SK-N-SH treated with all-trans-retinoic acid at 6 μM for 48 hours (cell line): ENCODE results near the gene AIG1.

Source experiments
- ATAC-seq: fragments of 200-7000 bp; cut with Tn5 transposase; 3 replicates; pipeline ENCODE4 v1.9.1; 2020; ENCODE audit warnings: mild to moderate bottlenecking, moderate library complexity
- ARNTL ChIP-seq: fragments of 450-650 bp; formaldehyde crosslinking; IDR thresholded peaks from 2 replicates; pipeline ENCODE4 v1.5.0; 2020; ENCODE audit warnings: low read depth, mild to moderate bottlenecking, moderate library complexity, borderline replicate concordance
- BACH2 ChIP-seq: fragments of 250-450 bp; sonication (Bioruptor Pico); IDR thresholded peaks from 2 replicates; pipeline ENCODE4 v1.9.0; 2021; ENCODE audit warnings: mild to moderate bottlenecking, borderline replicate concordance
- CSDC2 ChIP-seq: fragments of 250-450 bp; sonication (Bioruptor Pico); IDR thresholded peaks from 2 replicates; pipeline ENCODE4 v1.5.0; 2020; ENCODE audit warnings: mild to moderate bottlenecking, moderate library complexity
- GLIS3 ChIP-seq: fragments of 250-450 bp; sonication (Bioruptor Pico); IDR thresholded peaks from 2 replicates; pipeline ENCODE4 v1.5.0; 2020; ENCODE audit warnings: mild to moderate bottlenecking, moderate library complexity
- ISL1 ChIP-seq: fragments of 250-450 bp; sonication (Bioruptor Pico); IDR thresholded peaks from 2 replicates; pipeline ENCODE4 v2.1.2; 2022; ENCODE audit warnings: mild to moderate bottlenecking, moderate library complexity
- OSR1 ChIP-seq: fragments of 250-450 bp; sonication (Bioruptor Pico); IDR thresholded peaks from 2 replicates; pipeline ENCODE4 v1.8.0; 2022; ENCODE audit warnings: moderate library complexity, mild to moderate bottlenecking, inconsistent platforms
- PPARA ChIP-seq: fragments of 250-450 bp; sonication (Bioruptor Pico); IDR thresholded peaks from 2 replicates; pipeline ENCODE4 v1.5.0; 2020; ENCODE audit warnings: mild to moderate bottlenecking, borderline replicate concordance
- RARB ChIP-seq: fragments of 250-450 bp; sonication (Bioruptor Pico); IDR thresholded peaks from 2 replicates; pipeline ENCODE4 v1.8.0; 2021; ENCODE audit warnings: mild to moderate bottlenecking, moderate library complexity
- SNAI2 ChIP-seq: fragments of 250-450 bp; sonication (Bioruptor Pico); IDR thresholded peaks from 2 replicates; pipeline ENCODE4 v1.5.0; 2020; ENCODE audit warnings: mild to moderate bottlenecking, moderate library complexity
- TCF4 ChIP-seq: fragments of 250-450 bp; sonication (Bioruptor Pico); IDR thresholded peaks from 2 replicates; pipeline ENCODE4 v1.8.0; 2021; ENCODE audit warnings: mild to moderate bottlenecking, moderate library complexity, borderline replicate concordance
- TOX ChIP-seq: fragments of 250-450 bp; sonication (Bioruptor Pico); IDR thresholded peaks from 2 replicates; pipeline ENCODE4 v1.8.0; 2021; ENCODE audit warnings: mild to moderate bottlenecking, moderate library complexity, borderline replicate concordance
- TSHZ2 ChIP-seq: fragments of 250-450 bp; sonication (Bioruptor Pico); IDR thresholded peaks from 2 replicates; pipeline ENCODE4 v1.5.0; 2020; ENCODE audit warnings: mild to moderate bottlenecking, moderate library complexity
- ZC3H10 ChIP-seq: fragments of 250-450 bp; sonication (Bioruptor Pico); IDR thresholded peaks from 2 replicates; pipeline ENCODE4 v1.5.1; 2021; ENCODE audit warnings: mild to moderate bottlenecking, moderate library complexity
- ZFP3 ChIP-seq: fragments of 250-450 bp; sonication (Bioruptor Pico); IDR thresholded peaks from 2 replicates; pipeline ENCODE4 v1.5.0; 2020; ENCODE audit warnings: mild to moderate bottlenecking, moderate library complexity
- ZFP30 ChIP-seq: fragments of 450-650 bp; formaldehyde crosslinking; IDR thresholded peaks from 2 replicates; pipeline ENCODE4 v1.5.0; 2022; ENCODE audit warnings: mild to moderate bottlenecking, moderate library complexity
- ZNF565 ChIP-seq: fragments of 450-650 bp; formaldehyde crosslinking; conservative IDR thresholded peaks from 2 replicates; pipeline ENCODE4 v1.5.0; 2020; ENCODE audit warnings: low read depth, mild to moderate bottlenecking, moderate library complexity
- ZNF70 ChIP-seq: fragments of 450-650 bp; formaldehyde crosslinking; IDR thresholded peaks from 2 replicates; pipeline ENCODE4 v1.5.0; 2020; ENCODE audit warnings: mild to moderate bottlenecking, moderate library complexity
- TF ChIP-seq, protein P1 (sequence below): fragments of 250-450 bp; sonication (Bioruptor Pico); IDR thresholded peaks from 2 replicates; pipeline ENCODE4 v1.8.0; 2021; ENCODE audit warnings: low read depth, mild to moderate bottlenecking, moderate library complexity, borderline replicate concordance
- TF ChIP-seq, protein P2 (sequence below): fragments of 250-450 bp; sonication (Bioruptor Pico); IDR thresholded peaks from 2 replicates; pipeline ENCODE4 v1.8.0; 2020; ENCODE audit warnings: mild to moderate bottlenecking, moderate library complexity, borderline replicate concordance
- TF ChIP-seq, protein P3 (sequence below): fragments of 250-450 bp; sonication (Bioruptor Pico); IDR thresholded peaks from 2 replicates; pipeline ENCODE4 v1.5.1; 2020; ENCODE audit warnings: low read depth, mild to moderate bottlenecking, moderate library complexity
- TF ChIP-seq, protein P4 (sequence below): fragments of 250-450 bp; sonication (Bioruptor Pico); IDR thresholded peaks from 2 replicates; pipeline ENCODE4 v1.5.1; 2021; ENCODE audit warnings: mild to moderate bottlenecking, moderate library complexity

The AIG1 gene

GRCh38 chr6:143261899-143262436 lies 201.3 kb downstream of the AIG1 start:
- ATAC-seq, result no peak
- TF ChIP-seq BACH2 (CRISPR knock-in tag) (no peak), ZC3H10 (no peak), CSDC2 (no peak), ARNTL (CRISPR knock-in tag) (no peak), TCF4 (no peak), SNAI2 (CRISPR knock-in tag) (no peak), PPARA (CRISPR knock-in tag) (no peak), ZNF70 (CRISPR knock-in tag) (no peak), ZNF565 (CRISPR knock-in tag) (no peak), ISL1 (CRISPR knock-in tag) (no peak), OSR1 (CRISPR knock-in tag) (no peak), TOX (CRISPR knock-in tag) (no peak)
- TF ChIP-seq, protein P1, sequence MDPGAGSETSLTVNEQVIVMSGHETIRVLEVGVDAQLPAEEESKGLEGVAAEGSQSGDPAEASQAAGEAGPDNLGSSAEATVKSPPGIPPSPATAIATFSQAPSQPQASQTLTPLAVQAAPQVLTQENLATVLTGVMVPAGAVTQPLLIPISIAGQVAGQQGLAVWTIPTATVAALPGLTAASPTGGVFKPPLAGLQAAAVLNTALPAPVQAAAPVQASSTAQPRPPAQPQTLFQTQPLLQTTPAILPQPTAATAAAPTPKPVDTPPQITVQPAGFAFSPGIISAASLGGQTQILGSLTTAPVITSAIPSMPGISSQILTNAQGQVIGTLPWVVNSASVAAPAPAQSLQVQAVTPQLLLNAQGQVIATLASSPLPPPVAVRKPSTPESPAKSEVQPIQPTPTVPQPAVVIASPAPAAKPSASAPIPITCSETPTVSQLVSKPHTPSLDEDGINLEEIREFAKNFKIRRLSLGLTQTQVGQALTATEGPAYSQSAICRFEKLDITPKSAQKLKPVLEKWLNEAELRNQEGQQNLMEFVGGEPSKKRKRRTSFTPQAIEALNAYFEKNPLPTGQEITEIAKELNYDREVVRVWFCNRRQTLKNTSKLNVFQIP (CRISPR knock-in tag), result no peak
- TF ChIP-seq, protein P2, sequence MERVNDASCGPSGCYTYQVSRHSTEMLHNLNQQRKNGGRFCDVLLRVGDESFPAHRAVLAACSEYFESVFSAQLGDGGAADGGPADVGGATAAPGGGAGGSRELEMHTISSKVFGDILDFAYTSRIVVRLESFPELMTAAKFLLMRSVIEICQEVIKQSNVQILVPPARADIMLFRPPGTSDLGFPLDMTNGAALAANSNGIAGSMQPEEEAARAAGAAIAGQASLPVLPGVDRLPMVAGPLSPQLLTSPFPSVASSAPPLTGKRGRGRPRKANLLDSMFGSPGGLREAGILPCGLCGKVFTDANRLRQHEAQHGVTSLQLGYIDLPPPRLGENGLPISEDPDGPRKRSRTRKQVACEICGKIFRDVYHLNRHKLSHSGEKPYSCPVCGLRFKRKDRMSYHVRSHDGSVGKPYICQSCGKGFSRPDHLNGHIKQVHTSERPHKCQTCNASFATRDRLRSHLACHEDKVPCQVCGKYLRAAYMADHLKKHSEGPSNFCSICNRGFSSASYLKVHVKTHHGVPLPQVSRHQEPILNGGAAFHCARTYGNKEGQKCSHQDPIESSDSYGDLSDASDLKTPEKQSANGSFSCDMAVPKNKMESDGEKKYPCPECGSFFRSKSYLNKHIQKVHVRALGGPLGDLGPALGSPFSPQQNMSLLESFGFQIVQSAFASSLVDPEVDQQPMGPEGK, result no peak
- TF ChIP-seq, protein P3, sequence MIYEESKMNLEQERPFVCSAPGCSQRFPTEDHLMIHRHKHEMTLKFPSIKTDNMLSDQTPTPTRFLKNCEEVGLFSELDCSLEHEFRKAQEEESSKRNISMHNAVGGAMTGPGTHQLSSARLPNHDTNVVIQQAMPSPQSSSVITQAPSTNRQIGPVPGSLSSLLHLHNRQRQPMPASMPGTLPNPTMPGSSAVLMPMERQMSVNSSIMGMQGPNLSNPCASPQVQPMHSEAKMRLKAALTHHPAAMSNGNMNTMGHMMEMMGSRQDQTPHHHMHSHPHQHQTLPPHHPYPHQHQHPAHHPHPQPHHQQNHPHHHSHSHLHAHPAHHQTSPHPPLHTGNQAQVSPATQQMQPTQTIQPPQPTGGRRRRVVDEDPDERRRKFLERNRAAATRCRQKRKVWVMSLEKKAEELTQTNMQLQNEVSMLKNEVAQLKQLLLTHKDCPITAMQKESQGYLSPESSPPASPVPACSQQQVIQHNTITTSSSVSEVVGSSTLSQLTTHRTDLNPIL (CRISPR knock-in tag), result no peak

GRCh38 chr6:143262859-143263258 lies 202.2 kb downstream of the AIG1 start:
- TF ChIP-seq ARNTL (CRISPR knock-in tag), result no peak
- no peak for TF ChIP-seq OSR1 (CRISPR knock-in tag)
- TF ChIP-seq PPARA (CRISPR knock-in tag), result no peak
- TF ChIP-seq, protein P3 (CRISPR knock-in tag), result no peak
- TF ChIP-seq ZNF565 (CRISPR knock-in tag), result no peak
- TF ChIP-seq CSDC2, result no peak
- no peak for TF ChIP-seq ZNF70 (CRISPR knock-in tag)
- TF ChIP-seq, protein P4, sequence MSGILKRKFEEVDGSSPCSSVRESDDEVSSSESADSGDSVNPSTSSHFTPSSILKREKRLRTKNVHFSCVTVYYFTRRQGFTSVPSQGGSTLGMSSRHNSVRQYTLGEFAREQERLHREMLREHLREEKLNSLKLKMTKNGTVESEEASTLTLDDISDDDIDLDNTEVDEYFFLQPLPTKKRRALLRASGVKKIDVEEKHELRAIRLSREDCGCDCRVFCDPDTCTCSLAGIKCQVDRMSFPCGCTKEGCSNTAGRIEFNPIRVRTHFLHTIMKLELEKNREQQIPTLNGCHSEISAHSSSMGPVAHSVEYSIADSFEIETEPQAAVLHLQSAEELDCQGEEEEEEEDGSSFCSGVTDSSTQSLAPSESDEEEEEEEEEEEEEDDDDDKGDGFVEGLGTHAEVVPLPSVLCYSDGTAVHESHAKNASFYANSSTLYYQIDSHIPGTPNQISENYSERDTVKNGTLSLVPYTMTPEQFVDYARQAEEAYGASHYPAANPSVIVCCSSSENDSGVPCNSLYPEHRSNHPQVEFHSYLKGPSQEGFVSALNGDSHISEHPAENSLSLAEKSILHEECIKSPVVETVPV (CRISPR knock-in tag), result no peak
- TF ChIP-seq, protein P2, result no peak
- TF ChIP-seq GLIS3 (CRISPR knock-in tag), result no peak
- no peak for TF ChIP-seq RARB
- no peak for TF ChIP-seq BACH2 (CRISPR knock-in tag)
- TF ChIP-seq TSHZ2 (CRISPR knock-in tag), result no peak
- TF ChIP-seq ZFP30 (CRISPR knock-in tag), result no peak
- no peak for TF ChIP-seq ZC3H10
- TF ChIP-seq ZFP3 (CRISPR knock-in tag), result no peak
- no peak for TF ChIP-seq ISL1 (CRISPR knock-in tag)
- no peak for TF ChIP-seq TCF4
- TF ChIP-seq, protein P1 (CRISPR knock-in tag), result no peak
- ATAC-seq, result no peak
